ENCODE measurements around the gene ARFGAP3. TPM values are rescaled to one million over a fixed set of nuclear protein-coding genes. Genes with fewer than 3 reads are reported as not detected.

ARFGAP3 gene
- total RNA-seq, 1 experiment from 2014 or later, result 30.0 TPM

DNA sequence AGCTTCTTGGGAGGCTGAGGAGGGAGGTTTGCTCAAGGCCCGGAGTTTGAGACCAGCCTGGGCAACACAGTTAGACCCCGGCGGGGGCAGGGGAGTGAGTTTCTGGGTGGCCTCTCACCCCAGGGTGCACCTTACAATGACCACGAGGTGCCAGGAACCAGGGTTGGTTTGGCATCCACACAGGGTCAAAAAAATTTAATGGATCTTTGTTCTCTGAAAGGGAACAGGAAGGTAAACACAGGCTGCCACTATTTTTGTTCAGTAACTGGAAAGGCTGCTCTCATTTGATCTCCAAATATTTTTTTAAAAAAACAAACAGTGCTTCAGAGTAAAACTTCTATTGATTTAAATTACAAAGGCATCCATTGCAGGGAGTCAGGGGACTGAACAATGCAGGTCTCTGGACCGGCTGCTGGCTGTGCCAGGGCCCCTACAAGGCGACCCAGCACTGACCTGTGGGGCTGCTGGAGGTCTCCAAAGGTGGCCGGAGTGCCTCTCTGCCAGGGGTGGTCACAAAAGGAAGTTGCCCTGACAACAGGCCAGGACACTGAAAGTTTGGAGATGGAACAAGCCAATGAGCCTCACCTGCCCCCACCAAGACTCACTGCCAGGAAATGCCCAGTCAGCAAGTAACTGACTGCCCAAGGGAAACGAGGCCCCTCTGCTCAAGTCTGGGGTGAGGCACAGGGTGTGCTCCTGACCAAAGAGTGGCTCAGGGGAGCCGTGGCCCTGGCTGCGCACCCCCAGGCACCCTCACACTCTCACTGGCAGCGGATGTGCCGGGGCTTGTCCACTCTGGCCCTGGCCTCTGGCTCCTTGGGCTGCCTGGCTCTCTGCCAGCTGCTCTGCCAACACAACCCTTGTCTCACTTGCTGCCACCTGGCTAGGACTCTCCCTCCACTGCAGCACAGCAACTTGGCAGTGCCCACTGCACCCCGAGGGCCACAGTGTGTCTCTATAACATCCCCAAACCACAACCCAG, 51.8 kb downstream of the ARFGAP3 start:
- no peaks in the 10 kb centered on the region for H3K4me1 ChIP-seq (ENCODE audit: insufficient read depth, low read length, poor library complexity, severe bottlenecking)
- no peak overlapping the region for H3K27ac ChIP-seq (ENCODE audit: low read depth, low read length, poor library complexity, severe bottlenecking)
- ChIA-PET POLR2A (ENCODE audit: low non-redundant PET) (no interaction called here), CTCF (no interaction called here)
- H3K27me3 ChIP-seq (replicated peaks; ENCODE audit: insufficient read depth, low read depth, low read length, poor library complexity), result no peaks in the 10 kb centered on the region
- BruUV-seq (replicated peaks), result no TSS peak
- no peak overlapping the region for H3K4me3 ChIP-seq (ENCODE audit: low read depth, low read length, poor library complexity, severe bottlenecking)
- peaks cover 40% of the 10 kb centered on the region for H3K36me3 ChIP-seq (ENCODE audit: insufficient read depth, low read length, poor library complexity, severe bottlenecking)
- no peak for TF ChIP-seq EZH2 (IDR thresholded peaks at IDR 0.05; ENCODE audit: borderline replicate concordance, low read depth, low read length, poor library complexity, severe bottlenecking)
- TF ChIP-seq, protein P1, sequence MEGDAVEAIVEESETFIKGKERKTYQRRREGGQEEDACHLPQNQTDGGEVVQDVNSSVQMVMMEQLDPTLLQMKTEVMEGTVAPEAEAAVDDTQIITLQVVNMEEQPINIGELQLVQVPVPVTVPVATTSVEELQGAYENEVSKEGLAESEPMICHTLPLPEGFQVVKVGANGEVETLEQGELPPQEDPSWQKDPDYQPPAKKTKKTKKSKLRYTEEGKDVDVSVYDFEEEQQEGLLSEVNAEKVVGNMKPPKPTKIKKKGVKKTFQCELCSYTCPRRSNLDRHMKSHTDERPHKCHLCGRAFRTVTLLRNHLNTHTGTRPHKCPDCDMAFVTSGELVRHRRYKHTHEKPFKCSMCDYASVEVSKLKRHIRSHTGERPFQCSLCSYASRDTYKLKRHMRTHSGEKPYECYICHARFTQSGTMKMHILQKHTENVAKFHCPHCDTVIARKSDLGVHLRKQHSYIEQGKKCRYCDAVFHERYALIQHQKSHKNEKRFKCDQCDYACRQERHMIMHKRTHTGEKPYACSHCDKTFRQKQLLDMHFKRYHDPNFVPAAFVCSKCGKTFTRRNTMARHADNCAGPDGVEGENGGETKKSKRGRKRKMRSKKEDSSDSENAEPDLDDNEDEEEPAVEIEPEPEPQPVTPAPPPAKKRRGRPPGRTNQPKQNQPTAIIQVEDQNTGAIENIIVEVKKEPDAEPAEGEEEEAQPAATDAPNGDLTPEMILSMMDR (conservative IDR thresholded peaks at IDR 0.05; ENCODE audit: low read depth, low read length), result no peak
- intact Hi-C loops (cut with micrococcal nuclease; ENCODE audit: unreplicated experiment), result no loop called here
- DNase-seq (ENCODE audit: low spot score), result no peak
- H3K9me3 ChIP-seq (ENCODE audit: low read depth, low read length, poor library complexity, severe bottlenecking), result no peaks in the 10 kb centered on the region

DNA sequence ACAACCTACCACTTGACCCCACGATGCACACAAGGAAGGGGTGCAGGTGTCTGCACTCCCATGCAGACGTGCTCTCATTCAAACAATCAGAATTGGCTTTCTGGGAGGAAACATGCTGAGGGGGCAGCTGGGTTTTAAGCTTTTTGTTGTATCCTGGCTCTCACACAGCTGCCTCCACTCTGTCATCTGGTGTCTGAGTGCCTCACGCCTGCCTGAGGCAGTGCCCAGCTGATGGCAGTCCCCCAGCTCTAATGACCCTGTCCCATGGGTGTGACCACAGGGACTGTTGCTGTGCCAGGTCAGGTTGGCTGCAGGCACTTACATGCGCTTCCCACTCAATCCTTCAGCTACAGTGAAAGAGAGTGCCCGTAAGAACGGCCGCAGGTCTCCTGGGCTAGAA, 53.7 kb downstream of the ARFGAP3 start:
- Histone ChIP-seq H3K9me3 (ENCODE audit: low read depth, low read length, poor library complexity, severe bottlenecking) (no peaks in the 10 kb centered on the region), H3K4me1 (ENCODE audit: insufficient read depth, low read length, poor library complexity, severe bottlenecking) (no peaks in the 10 kb centered on the region), H3K36me3 (ENCODE audit: insufficient read depth, low read length, poor library complexity, severe bottlenecking) (peaks cover 31% of the 10 kb centered on the region), H3K27ac (ENCODE audit: low read depth, low read length, poor library complexity, severe bottlenecking) (no peak overlapping the region), H3K27me3 (replicated peaks; ENCODE audit: insufficient read depth, low read depth, low read length, poor library complexity) (no peaks in the 10 kb centered on the region), H3K4me3 (ENCODE audit: low read depth, low read length, poor library complexity, severe bottlenecking) (no peak overlapping the region)
- intact Hi-C loops (cut with micrococcal nuclease; ENCODE audit: unreplicated experiment), result no loop called here
- ChIA-PET CTCF (no interaction called here), POLR2A (ENCODE audit: low non-redundant PET) (interaction anchor here (0.6 kb wide), 1 partner anchor 686 kb away, joined by 4 read pairs; no protein-coding TSS in a partner anchor)
- TF ChIP-seq, protein P1 (conservative IDR thresholded peaks at IDR 0.05; ENCODE audit: low read depth, low read length), result no peak
- no peak for TF ChIP-seq EZH2 (IDR thresholded peaks at IDR 0.05; ENCODE audit: borderline replicate concordance, low read depth, low read length, poor library complexity, severe bottlenecking)
- BruUV-seq (replicated peaks), result no TSS peak
- DNase-seq (ENCODE audit: low spot score), result no peak

DNA sequence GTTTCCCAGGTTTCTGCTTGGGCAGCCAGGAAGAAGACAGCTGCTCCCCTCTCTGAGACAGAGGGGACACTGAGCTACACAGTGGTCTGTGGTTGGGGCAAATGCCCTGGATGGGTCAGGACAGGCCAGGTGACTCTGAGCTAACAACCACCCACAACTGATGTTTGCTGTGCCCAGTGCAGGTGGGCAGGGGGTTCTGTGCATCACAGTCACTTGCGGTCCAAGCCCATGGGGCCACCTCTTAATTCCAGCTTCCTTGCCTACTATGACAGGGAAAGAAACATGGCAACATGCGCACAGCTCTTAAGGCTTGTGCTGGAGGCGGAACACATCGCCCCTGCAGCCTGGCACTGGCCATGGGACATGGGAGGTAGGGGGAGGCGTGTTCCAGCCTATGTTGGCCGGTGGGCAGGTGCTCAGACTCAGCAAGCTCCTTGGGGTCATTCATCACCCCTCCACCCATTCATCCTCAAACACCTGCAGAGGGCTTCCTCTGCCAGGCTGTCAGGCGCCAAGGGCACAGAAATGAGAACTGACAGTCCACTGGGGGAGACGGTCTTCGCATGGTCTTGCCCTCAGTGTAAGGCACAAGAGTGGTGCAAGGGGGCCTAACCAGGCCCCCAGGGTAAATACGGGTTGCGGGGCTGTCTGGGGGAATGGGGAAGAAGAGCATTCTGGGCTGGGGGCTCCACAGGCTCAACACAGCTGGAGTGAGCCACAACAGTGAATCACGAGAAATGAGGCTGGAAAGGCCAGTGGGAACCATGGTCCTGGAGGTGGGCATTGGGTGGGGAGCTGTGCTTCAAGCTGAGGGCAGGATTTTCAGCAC, 55.6 kb downstream of the ARFGAP3 start:
- no peaks in the 10 kb centered on the region for H3K27me3 ChIP-seq (replicated peaks; ENCODE audit: insufficient read depth, low read depth, low read length, poor library complexity)
- no peaks in the 10 kb centered on the region for H3K4me1 ChIP-seq (ENCODE audit: insufficient read depth, low read length, poor library complexity, severe bottlenecking)
- DNase-seq (ENCODE audit: low spot score), result no peak
- H3K27ac ChIP-seq (ENCODE audit: low read depth, low read length, poor library complexity, severe bottlenecking), result no peak overlapping the region
- H3K9me3 ChIP-seq (ENCODE audit: low read depth, low read length, poor library complexity, severe bottlenecking), result no peaks in the 10 kb centered on the region
- CTCF ChIA-PET, result no interaction called here
- intact Hi-C loops (cut with micrococcal nuclease; ENCODE audit: unreplicated experiment), result no loop called here
- no TSS peak for BruUV-seq (replicated peaks)
- peaks cover 14% of the 10 kb centered on the region for H3K36me3 ChIP-seq (ENCODE audit: insufficient read depth, low read length, poor library complexity, severe bottlenecking)
- H3K4me3 ChIP-seq (ENCODE audit: low read depth, low read length, poor library complexity, severe bottlenecking), result no peak overlapping the region
- TF ChIP-seq, protein P1 (conservative IDR thresholded peaks at IDR 0.05; ENCODE audit: low read depth, low read length), result no peak
- POLR2A ChIA-PET (ENCODE audit: low non-redundant PET), result no interaction called here
